ENCODE data around the gene KRT83. TPM values are rescaled to one million over a fixed set of nuclear protein-coding genes. Genes with fewer than 3 reads are reported as not detected.
A peak's percentile ranks its signal among the peaks of the same experiment; 100 is the strongest.

The KRT83 gene
- polyA plus RNA-seq, 1 of the 3 experiments (the other 2 are of a cell fraction), result 0.03 TPM

DNA sequence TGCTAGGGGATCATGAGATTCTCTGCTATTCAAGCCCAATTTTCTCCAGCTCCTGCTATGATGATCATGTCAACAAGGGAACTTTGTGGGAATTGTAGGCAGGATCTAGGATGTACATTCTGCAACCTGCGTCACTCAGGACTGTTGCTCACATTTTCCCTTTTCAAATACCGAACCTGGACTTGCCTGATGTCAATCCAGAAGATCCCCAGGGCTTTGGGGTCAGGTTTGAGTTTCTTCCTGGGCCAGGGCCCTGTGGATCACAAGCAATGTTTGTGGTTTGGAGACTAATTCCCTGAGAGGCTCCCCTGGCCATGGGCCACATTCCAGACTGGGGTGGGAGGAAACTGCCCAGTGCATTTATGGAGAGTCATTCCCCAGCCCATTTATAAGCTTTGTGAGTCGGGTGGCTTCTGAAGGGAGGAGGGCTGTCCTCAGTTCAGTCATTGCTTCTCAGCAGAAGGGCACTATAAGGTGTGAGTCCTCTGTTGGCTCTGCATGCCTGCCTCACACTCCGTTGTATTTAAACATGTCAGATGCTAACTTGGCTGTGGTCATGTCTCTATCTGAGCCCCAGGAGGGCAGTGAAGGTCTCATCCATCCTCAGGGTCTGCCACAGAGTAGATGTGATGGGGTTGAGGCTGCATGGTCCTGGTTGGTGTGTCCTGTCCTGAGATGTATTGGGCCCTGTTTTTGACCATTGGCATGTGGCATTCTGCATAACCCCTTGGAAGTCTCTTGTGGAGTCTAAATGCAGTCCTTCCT, 40.2 kb downstream of the KRT83 start (continued):
- TF ChIP-seq, protein P1, sequence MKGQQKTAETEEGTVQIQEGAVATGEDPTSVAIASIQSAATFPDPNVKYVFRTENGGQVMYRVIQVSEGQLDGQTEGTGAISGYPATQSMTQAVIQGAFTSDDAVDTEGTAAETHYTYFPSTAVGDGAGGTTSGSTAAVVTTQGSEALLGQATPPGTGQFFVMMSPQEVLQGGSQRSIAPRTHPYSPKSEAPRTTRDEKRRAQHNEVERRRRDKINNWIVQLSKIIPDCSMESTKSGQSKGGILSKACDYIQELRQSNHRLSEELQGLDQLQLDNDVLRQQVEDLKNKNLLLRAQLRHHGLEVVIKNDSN (IDR thresholded peaks at IDR 0.05; ENCODE audit: borderline replicate concordance, low read depth), result no peak
- TF ChIP-seq FOXJ3 (CRISPR knock-in tag; IDR thresholded peaks at IDR 0.05), result no peak
- TF ChIP-seq, protein P2, sequence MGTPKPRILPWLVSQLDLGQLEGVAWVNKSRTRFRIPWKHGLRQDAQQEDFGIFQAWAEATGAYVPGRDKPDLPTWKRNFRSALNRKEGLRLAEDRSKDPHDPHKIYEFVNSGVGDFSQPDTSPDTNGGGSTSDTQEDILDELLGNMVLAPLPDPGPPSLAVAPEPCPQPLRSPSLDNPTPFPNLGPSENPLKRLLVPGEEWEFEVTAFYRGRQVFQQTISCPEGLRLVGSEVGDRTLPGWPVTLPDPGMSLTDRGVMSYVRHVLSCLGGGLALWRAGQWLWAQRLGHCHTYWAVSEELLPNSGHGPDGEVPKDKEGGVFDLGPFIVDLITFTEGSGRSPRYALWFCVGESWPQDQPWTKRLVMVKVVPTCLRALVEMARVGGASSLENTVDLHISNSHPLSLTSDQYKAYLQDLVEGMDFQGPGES (IDR thresholded peaks at IDR 0.05; ENCODE audit: low read depth, low read length), result no peak
- TF ChIP-seq, protein P3, sequence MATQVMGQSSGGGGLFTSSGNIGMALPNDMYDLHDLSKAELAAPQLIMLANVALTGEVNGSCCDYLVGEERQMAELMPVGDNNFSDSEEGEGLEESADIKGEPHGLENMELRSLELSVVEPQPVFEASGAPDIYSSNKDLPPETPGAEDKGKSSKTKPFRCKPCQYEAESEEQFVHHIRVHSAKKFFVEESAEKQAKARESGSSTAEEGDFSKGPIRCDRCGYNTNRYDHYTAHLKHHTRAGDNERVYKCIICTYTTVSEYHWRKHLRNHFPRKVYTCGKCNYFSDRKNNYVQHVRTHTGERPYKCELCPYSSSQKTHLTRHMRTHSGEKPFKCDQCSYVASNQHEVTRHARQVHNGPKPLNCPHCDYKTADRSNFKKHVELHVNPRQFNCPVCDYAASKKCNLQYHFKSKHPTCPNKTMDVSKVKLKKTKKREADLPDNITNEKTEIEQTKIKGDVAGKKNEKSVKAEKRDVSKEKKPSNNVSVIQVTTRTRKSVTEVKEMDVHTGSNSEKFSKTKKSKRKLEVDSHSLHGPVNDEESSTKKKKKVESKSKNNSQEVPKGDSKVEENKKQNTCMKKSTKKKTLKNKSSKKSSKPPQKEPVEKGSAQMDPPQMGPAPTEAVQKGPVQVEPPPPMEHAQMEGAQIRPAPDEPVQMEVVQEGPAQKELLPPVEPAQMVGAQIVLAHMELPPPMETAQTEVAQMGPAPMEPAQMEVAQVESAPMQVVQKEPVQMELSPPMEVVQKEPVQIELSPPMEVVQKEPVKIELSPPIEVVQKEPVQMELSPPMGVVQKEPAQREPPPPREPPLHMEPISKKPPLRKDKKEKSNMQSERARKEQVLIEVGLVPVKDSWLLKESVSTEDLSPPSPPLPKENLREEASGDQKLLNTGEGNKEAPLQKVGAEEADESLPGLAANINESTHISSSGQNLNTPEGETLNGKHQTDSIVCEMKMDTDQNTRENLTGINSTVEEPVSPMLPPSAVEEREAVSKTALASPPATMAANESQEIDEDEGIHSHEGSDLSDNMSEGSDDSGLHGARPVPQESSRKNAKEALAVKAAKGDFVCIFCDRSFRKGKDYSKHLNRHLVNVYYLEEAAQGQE (IDR thresholded peaks at IDR 0.05; ENCODE audit: low read depth, low read length), result no peak
- TF ChIP-seq SIN3A (IDR thresholded peaks at IDR 0.05; ENCODE audit: borderline replicate concordance, low read depth, low read length), result no peak
- no peak for TF ChIP-seq CHD2 (IDR thresholded peaks at IDR 0.05; ENCODE audit: low read length, partially characterized antibody)
- peak; percentile 97 for TF ChIP-seq NFIC (IDR thresholded peaks at IDR 0.05; ENCODE audit: borderline replicate concordance)
- peak; percentile 57 for TF ChIP-seq JUND (IDR thresholded peaks at IDR 0.05)
- TF ChIP-seq MXI1 (IDR thresholded peaks at IDR 0.05; ENCODE audit: low read depth, low read length), result no peak
- no peak for TF ChIP-seq RAD21 (IDR thresholded peaks at IDR 0.05; ENCODE audit: low read length)
- no peak for TF ChIP-seq RCOR1 (IDR thresholded peaks at IDR 0.05; ENCODE audit: low read length)
- TF ChIP-seq, protein P4, sequence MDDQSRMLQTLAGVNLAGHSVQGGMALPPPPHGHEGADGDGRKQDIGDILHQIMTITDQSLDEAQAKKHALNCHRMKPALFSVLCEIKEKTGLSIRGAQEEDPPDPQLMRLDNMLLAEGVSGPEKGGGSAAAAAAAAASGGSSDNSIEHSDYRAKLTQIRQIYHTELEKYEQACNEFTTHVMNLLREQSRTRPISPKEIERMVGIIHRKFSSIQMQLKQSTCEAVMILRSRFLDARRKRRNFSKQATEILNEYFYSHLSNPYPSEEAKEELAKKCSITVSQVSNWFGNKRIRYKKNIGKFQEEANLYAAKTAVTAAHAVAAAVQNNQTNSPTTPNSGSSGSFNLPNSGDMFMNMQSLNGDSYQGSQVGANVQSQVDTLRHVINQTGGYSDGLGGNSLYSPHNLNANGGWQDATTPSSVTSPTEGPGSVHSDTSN (IDR thresholded peaks at IDR 0.05), result peak; percentile 86
- TF ChIP-seq FOSL2 (IDR thresholded peaks at IDR 0.05; ENCODE audit: borderline replicate concordance, low read depth), result peak; percentile 68
- TF ChIP-seq FOXM1 (IDR thresholded peaks at IDR 0.05; ENCODE audit: low read depth), result 0 out of 2 replicates have a peak, but pooled peaks have one; percentile 46

Measured in SK-N-SH (cell line).